Coronary artery (tissue), 2 donors: ENCODE data around the gene LAYN.

Experiments used
- DNase-seq: peaks from one replicate; pipeline ENCODE4 v3.0.0-alpha.2; 2017; ENCODE audit warnings: low spot score
- H3K27ac ChIP-seq, 2 donors: fragments of 200-600 bp; sonication (generic); one replicate each; pipeline ENCODE4 v1.5.1; 2016 to 2019
- H3K4me3 ChIP-seq: fragments of 200-600 bp; sonication (generic); 2 replicates; pipeline ENCODE4 v1.5.1; 2016; ENCODE audit warnings: mild to moderate bottlenecking, moderate library complexity
- TF ChIP-seq, protein P1 (sequence below): fragments of 200-600 bp; sonication (generic); IDR thresholded peaks from one replicate; pipeline ENCODE4 v1.5.1; 2019; ENCODE audit warnings: antibody characterized with exemption

LAYN gene

DNA sequence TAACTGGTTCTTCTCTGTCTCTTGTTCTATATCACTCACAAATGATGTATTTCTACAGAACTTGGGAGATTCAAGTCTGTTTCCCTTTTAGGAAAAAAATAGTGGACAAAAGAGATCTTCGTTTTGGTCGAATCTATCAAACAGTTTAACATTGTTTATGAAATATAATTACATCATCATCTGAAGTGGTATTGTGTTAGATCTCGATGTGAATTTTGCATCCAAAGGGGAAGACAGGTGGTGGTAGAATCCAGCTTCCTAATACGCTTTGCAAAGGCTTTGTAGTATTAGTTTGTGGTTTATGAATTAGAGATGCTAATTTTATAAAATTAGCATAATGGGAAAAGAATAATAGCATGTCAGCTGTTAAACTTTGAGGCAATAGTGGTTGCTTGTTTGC, 65.2 kb downstream of the LAYN start:
- DNase-seq, result no peak
- H3K4me3 ChIP-seq, result no peak overlapping the region
- TF ChIP-seq, protein P1, sequence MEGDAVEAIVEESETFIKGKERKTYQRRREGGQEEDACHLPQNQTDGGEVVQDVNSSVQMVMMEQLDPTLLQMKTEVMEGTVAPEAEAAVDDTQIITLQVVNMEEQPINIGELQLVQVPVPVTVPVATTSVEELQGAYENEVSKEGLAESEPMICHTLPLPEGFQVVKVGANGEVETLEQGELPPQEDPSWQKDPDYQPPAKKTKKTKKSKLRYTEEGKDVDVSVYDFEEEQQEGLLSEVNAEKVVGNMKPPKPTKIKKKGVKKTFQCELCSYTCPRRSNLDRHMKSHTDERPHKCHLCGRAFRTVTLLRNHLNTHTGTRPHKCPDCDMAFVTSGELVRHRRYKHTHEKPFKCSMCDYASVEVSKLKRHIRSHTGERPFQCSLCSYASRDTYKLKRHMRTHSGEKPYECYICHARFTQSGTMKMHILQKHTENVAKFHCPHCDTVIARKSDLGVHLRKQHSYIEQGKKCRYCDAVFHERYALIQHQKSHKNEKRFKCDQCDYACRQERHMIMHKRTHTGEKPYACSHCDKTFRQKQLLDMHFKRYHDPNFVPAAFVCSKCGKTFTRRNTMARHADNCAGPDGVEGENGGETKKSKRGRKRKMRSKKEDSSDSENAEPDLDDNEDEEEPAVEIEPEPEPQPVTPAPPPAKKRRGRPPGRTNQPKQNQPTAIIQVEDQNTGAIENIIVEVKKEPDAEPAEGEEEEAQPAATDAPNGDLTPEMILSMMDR, result no peak
- no peak overlapping the region for H3K27ac ChIP-seq

DNA sequence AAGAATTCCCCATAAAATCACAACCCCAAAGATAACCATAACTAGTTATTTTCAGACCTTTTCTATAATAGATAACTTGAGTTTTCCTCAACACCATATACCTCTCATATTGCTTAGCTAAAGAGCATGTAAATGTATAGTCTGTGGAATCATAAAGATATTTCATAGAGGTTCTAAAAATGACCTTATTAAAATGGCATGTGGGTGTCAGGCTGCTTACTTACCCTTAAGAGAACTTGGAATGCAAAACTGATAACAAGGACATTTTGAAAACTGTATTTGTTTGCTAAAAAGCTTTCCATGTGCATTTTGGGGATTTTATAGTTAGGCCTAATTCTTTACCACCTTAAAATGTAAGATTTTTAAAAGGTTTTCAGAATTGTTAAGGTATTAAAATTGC, 66.5 kb downstream of the LAYN start:
- Histone ChIP-seq H3K27ac (no peak overlapping the region), H3K4me3 (no peak overlapping the region)
- TF ChIP-seq, protein P1, result no peak
- no peak for DNase-seq

DNA sequence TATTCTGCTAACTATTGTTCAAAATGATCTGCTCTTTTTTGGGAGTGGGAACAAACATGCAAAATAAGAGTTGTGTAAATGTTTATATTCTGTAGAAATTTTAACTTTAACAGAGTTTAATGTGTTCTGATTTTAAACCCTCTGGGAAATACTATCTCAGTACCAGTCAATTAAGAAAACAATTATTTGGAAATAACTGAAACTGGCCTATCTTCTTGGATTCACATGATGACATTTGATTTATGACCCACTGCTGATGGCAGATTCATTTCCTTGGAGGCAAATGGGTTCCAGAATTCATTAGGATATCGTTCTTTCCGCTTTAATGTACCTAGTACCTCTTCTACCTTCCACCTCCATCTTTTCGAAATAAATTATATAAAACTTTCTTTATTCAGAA, 67.2 kb downstream of the LAYN start:
- H3K27ac ChIP-seq, result no peak overlapping the region
- no peak for DNase-seq
- TF ChIP-seq, protein P1, result no peak
- H3K4me3 ChIP-seq, result no peak overlapping the region
